SHP77 (cell line): ENCODE results near the gene HRNR.
A peak's percentile ranks its signal among the peaks of the same experiment; 100 is the strongest.

Experiments
- DNase-seq, 2 experiments: peaks; one replicate each; lab custom pipeline; 2025; lab: John Stamatoyannopoulos, UW

Gene HRNR

DNA sequence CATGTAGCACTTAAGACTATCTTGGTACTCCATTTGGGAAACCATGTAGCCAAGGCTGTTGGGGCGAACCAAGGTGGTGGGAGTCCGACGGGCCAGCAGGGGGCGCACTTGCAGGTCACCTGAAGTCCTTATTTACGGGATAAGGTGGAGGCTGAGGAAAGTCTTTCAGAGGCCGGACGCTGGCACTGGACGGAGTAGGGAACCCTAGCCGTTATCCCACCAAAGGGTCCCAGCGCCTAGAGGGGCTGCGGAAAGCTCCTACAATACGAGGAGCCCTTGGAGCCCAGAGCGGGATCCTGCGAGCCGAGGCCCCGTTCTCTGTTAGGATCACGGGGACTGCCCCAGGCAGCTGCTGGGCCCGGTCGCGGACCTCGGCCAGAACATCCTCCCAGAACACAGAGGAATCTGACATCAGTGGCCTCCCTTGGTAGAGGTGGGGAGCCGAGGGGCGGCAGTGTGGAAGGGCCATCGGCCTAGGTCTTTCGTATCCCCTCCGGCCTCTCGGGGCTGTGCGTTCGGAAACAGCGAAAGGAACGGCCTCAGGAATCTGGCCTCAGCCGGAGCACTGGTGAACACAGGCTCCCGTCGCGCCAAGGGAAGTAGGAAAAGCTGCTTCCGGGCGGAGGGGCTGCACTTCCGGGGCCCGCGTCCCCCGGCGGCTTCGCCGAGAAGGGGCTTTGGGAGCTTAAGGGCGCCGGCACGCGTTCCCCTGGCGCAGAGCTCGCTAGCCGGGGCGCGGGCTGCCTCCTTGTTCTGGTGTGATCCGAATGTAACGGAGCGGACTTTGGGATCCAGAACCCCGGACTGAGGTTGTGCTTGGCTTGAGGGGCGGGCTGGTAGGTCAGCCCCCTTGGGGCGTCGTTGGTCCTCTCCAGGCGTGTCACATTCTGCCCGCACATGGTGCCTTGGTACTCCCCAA lies 35.1 kb downstream of the HRNR start:
- DNase-seq = peak; percentile 84 to 87

DNA sequence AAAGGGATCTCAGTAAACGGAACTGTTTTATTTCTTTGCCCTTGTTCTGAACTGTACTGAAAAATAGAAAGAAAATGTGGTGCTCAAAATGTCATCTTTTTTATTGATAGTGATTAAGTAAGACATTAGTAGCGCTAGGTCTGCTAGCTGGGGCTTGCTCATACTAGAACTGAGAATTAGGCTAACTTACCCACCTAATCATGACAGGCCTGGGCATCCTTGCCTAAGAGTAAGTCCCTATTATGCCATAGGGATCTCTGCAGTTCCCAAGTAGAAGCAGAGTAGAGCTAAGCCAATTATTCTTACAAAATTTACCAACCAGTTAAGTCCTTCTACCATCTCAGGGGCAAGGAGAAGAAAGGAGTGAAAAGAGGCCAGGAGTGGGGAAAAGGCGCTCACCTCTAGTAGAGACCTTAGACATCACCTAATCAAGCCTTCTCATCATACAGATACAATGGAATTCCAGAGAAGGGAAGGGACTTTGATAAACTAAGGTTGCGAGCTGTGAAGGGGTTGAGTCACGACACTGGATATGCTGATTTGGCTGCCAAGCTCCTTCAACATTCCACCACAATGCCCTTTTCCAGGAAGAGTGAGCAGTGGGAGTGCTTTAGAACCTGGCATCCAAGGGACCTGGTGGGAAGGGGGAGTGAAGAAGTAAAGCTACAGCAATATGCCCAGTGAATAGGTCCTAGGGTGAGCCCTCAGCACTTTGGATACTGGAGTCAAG lies 37.3 kb downstream of the HRNR start:
- no peak for DNase-seq

DNA sequence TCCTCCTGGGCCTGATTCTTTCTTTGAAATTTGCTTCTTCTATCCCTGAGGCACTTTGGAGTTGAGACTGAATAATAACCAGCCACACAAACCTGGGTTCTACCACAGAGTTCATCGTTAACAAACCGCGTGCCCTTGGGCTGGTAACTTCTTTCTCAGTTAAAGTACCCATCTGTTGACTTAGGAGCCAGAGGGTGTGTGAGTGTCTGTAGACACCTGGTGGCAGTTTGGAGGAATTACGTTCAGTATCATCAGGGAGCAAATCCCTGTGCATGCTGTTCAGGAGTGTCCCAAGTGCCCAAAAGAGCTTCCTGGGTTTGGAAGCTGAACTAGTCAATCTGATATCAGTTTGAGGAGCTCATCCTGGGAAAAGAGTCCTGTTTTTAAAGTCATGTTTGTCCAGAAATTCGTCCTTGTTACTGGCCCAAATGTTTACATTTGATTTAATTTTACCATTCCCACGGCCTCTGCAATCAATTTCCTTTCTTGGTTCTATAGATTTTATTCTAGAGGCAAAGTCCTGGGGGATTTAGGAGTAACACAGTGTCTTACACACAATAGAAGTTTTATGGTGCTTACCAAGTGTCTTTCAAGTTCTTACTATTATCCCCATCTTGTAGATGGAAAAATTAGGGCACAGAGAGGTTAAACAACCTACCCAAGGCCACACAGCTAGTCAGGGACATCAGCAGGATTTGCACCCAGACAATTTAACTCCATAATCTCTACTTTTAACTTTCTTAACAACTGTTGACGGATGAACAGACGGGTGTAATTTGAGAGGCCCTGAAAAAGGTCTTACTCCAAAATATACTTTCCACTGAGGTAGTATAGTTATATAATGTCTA lies 38.2 kb downstream of the HRNR start:
- peak; percentile 73 to 84 for DNase-seq

DNA sequence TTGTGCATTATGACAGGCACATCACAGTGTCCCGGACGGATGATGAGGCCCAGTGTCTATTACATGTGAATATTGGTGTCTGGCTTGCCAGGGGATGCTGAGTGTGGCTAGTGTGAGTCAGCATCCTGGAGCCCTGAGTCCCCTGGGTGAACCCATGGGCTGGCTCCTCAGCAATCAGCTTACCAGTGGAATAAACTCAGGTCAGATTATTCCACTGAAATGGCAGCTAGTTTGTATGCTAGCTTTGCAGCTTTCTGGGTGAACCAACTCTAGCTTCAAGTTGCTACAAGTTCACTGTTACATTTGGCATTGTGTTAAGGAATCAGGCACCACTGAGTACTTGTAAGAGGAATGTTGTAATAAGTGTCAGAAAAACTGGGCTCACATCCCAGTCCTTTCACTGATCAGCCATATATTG lies 41.0 kb downstream of the HRNR start:
- DNase-seq = no peak

DNA sequence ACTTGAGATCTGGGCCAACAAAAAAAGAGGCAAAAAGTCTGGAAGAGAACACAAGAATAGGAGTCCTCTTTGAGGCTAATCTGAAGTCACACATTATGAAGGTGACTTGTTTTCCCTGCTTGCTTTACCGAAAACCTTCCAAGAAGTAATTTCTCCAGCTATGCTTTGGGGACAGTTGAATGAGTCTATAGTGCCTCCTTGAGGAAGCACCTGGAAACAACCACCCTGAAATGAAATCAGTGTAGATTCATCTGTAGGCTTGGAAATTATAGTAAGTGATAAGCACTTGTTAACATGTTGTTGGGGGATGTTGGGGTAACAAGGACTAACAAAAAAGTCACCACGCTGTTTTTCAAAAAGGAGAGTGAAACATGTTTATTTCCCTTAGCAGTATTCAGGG lies 41.6 kb downstream of the HRNR start:
- peak in 1 of 2 experiments; percentile 1 for DNase-seq

DNA sequence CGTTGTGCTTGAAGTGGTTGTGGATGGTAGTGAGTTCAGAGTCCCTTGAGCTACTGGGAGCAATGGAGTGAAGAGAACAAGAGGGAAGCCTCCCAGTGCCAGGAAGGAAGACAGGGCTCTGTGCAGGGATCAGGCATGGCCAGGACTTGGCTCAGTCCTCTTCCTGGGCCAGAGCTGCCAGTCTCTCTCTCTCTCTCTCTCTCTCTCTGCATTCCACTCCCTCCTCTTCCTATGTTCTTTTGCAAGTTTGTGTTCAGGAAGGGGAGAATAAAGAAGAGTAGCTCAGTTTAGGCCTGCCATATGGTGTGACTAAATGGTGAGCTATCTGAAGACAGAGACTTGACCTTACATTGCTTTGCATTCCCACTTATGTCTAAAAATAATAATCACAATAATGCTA lies 44.4 kb downstream of the HRNR start:
- DNase-seq = no peak

DNA sequence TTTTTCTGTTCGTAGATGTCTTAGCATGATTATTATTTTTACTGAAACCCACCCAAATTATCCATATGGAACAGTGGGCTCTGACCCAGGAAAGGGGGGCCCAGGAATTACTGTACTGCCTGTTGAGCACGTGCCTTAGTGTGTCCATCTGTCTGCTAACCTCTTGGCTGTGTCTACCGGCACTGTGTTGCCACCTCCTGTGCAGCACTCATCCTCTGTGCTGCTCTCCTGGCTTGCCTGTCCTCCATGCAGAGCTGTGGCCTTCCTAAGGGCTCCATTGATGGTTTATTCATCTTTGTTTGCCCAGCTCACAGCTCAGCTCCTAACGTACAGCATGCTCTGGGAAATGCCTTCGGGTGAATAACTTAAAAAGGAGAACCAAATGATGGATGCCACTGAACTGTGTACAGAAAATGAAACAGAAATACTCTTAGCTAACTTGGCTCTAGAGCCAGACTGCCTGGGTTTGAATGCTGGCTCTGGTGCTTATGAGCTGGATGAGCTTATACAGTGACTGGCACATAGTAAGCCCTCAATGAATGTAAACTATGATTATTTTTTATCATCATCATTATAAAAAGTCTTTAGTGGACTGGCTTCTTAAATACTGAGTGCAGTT lies 53.6 kb downstream of the HRNR start:
- no peak for DNase-seq

DNA sequence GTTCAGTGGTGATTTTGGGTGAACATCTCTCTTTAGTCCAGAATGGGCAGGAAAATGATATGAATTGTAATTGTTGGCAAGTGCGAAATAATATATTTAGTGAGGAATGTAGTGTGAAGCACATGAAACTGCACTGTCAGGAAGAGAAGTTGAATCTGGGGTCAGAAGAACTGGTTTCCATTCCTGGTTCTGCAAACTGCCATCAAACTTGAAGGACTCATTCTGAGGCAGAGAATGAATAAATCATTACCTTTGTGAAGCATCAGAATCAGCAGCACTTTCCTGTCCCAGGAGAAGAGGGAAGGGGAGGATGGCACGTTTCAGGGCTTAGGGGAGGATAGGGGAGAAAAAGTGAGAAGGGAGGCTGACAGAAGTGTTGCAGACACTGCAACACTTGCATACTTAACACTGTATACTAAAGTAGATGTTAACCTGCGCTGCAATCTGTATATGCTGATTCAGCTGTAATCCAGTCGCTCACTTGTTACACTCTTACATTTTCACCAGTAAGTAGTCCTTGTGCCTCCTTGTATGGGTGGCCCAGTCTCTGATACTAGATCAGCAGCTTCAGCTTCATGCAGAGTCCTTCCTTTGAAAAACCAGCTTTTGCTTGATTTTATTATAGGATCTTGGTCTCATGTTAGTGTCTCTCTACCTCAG lies 54.5 kb downstream of the HRNR start:
- no peak for DNase-seq

DNA sequence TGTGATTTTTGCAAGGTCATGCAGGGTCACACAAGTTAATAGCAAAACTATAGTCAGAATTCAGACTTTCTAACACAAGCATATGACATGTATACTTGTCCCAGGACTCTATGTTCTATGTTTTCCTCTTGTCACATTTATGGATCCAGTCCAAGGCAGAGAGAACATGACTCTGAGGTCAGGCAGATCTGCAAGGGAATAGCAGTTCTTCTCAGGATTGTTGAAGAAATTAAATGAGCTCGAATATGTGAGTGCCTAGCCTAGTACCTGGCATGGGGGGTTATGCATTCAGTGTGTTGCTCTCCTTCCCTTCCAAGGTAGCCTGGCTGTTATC lies 55.5 kb downstream of the HRNR start:
- DNase-seq = no peak

DNA sequence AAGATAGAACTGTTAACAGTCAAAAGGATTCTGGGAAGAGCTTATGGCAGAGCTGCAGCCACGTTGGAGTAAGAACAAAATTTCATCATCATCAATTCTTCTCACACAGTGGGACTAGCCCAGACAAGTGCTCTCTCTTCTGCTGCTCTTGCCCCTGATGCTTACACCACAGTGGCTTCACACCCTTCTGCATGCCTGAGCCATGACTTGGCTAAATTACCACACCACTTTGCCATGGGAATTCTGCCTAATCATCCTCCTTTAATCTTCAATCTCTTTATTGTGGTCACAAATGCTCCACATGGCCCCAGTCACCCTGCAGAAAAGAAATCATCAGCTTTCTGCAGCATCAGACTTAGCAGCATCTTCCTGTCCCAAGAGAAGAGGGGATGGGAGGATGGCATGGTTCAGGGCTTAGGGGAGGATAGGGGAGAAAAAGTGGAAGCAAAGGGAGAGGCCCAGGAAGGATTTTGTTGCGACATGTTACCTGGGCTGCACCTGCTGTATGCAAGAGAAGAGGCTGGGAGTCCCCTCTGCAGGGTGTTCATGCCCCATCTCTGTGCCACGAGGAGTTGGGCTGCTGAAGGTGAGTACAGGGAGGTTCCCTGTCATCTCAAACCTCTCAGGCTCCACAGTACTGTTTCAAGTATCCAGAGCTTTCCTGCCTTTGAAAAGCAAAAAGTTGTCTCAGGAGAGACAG lies 56.0 kb downstream of the HRNR start:
- DNase-seq = no peak

DNA sequence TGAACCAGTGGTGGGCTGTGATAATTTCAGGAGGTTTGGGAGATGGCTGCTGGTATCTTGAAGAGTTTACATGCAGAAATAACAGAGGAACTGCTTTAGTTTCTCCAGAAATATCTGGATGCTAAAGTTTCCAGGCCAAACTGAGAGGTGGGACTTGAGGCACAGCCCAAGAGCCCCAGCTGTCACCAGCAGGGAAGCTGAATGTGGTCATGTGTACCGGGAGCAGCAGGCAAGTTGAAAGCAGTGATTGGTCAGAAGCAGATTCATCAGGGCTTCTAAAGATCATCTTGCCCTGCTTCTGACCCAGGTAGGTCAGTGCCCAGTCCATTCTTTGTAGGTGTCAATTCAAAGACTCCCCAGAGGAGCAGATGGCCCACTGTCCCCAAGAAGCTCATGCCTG lies 57.0 kb downstream of the HRNR start:
- DNase-seq = no peak

DNA sequence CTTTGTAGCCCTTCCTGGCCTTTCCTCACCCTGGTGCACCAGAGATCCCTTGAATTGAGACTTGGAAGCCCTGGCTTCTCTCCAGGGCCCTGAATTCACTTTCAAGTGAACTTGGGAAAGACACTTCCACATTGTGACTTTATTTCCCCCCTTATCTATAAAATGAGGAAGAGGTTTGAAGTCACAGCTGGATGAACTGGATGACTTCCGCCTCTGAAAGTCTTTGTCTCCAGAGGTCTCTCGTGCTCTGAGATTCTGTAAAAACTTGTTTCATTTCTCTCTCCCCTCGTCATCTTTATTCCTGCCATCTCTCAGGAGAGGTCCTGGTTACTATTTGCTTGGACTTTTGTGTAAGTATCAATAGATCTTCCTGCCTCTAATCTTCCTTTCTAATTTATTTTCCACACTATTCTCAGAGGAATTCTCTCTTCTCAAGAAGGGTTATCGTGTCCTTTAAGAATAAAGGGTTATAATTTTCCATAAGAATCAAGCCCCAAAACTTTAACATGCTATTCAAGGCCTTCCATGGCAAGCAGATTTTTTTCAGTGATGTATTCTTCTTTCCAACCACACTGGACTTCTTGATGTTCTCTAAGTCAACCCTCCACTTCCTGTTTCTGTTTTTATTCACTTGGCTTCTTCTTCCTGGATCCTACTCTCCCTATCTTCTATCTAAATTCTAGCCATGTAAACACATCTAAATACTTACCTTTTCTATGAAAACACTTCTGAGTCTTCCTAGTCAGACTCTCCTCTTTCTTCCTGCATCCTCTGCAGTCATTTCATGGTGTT lies 58.5 kb downstream of the HRNR start:
- DNase-seq = no peak

DNA sequence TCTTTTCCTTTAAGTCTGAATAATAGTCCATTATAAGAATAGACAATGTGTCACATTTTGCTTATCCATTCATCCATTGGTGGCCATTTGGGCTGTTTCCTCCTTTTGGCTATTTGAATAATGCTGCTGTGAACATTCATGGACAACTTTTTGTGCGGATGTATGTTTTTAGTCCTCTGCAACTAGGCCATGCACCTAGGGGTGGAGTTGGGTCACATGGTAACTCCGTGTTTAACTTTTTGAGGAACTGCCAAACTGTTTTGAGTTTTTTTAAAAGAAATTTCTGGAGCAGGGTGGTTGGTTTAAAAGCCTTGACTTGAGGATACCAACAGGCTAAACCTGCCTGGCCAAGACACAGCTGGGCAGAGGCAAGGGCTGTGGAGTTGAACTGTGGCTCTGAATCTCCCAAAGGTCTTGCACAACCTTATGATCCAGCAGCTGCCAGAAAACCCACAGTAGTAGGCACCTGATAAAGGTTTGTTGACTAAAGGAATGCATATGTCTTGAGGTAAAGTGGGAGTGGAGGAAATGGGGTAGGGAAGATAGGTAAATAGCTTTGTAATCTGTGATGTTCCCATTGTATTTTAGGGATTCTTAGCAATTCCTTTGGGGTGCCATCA lies 59.4 kb downstream of the HRNR start:
- DNase-seq = no peak

DNA sequence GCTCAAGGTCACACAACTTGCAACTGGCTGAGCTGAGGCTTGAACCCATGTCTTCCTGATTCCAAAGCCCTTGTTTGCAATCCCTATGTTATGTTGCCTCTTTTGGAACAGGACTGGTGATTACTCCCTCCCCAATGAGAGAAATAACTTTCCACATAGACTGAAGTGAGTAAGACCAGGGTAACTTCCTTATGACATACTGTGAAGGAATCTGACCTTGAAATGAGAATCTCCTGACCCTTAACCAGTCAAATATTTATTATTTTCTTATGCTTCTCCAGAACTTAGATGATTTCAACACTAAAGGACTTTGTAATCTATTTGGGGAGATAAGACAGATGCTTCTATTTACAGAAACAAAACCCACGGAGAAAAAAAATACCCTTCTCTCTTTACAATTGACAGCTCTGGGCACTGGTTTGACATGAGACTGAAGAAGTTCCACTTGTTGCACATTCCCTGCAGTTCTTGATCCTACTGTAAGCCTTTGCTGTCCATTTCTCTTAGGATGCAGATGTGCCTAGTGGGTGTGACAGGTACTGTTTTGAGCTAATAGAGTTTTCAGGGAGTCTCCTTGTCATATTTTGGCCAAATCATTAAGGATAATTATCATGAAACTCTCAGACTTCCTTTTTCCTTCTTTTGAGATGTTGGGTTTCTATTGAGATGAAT lies 61.1 kb downstream of the HRNR start:
- no peak for DNase-seq
